Esophagus squamous epithelium (tissue), 4 donors: ENCODE data around the gene SLC35E1.

Source experiments
- POLR2A ChIP-seq, 4 donors: fragments of 450-650 bp; IDR thresholded peaks; one replicate each; pipeline ENCODE4 v1.6.1; 2017; ENCODE audit warnings: antibody characterized with exemption in 4 of 4, mild to moderate bottlenecking in 4 of 4, moderate library complexity in 3 of 4
- TF ChIP-seq, protein P1 (sequence below), 6 experiments: fragments of 450-650 bp in 4 of 6; fragments of 200-600 bp in 2 of 6; sonication (generic) in 2 of 6; IDR thresholded peaks; one replicate each; pipeline ENCODE4 v1.5.1; 2016 to 2019; ENCODE audit warnings: antibody characterized with exemption in 6 of 6, mild to moderate bottlenecking in 4 of 6, moderate library complexity in 4 of 6

GRCh38 chr19:16600824-16601223 is 28.6 kb upstream of the SLC35E1 start:
- TF ChIP-seq, protein P1, sequence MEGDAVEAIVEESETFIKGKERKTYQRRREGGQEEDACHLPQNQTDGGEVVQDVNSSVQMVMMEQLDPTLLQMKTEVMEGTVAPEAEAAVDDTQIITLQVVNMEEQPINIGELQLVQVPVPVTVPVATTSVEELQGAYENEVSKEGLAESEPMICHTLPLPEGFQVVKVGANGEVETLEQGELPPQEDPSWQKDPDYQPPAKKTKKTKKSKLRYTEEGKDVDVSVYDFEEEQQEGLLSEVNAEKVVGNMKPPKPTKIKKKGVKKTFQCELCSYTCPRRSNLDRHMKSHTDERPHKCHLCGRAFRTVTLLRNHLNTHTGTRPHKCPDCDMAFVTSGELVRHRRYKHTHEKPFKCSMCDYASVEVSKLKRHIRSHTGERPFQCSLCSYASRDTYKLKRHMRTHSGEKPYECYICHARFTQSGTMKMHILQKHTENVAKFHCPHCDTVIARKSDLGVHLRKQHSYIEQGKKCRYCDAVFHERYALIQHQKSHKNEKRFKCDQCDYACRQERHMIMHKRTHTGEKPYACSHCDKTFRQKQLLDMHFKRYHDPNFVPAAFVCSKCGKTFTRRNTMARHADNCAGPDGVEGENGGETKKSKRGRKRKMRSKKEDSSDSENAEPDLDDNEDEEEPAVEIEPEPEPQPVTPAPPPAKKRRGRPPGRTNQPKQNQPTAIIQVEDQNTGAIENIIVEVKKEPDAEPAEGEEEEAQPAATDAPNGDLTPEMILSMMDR (IDR thresholded peaks at IDR 0.05), result no peak
- TF ChIP-seq POLR2A (IDR thresholded peaks at IDR 0.05), result no peak
